ENCODE results near the gene ADGRE3.
A peak's percentile ranks its signal among the peaks of the same experiment; 100 is the strongest.
"Not testable (repeated sequence)": the region's sequence is repeated elsewhere in the genome, so short reads cannot be mapped to it uniquely, and the experiment has no call there.

ADGRE3 gene

DNA sequence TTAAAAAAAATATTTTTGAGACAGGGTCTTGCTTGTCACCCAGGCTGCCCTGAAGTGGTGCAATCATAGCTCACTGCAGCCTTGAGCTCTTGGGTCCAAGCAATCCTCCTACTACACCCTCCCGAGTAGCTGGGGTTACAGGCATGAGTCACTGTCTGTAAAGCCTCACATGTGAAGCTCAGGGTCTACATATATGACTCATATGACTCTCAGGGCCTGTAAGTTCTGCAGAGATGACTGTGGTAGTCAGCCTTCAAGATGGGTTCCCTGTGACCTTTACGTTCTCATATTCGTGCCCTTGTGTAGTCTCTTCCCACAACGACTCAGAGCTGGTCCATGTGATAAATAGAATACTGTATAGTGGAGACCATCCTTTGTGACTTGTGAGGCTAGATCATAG is 85.2 kb downstream of the ADGRE3 start:
- not testable (repeated sequence) for DNase-seq

DNA sequence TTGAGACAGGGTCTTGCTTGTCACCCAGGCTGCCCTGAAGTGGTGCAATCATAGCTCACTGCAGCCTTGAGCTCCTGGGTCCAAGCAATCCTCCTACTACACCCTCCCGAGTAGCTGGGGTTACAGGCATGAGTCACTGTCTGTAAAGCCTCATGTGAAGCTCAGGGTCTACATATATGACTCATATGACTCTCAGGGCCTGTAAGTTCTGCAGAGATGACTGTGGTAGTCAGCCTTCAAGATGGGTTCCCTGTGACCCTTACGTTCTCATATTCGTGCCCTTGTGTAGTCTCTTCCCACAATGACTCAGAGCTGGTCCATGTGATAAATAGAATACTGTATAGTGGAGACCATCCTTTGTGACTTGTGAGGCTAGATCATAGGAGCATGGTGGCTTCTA is 89.5 kb downstream of the ADGRE3 start:
- DNase-seq: not testable (repeated sequence)

DNA sequence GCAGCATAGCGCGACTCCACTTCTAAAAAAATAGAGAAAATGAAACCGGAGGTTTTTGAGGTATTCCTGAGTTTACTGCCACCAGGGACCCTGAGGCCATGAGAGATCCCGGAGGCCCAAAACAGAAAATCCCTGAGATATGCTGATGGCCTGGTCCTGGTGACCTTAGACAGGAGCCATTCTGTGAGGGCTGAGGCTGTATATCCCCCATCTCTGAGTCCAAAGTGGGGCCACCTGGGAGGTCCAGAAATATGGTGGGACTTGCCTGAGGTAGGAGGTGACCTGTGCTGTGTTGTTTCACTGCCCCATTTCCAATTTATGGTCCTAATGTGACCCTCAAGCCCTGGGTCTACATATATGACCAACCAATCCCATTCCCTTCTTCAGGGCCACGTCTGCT is 90.3 kb downstream of the ADGRE3 start:
- not testable (repeated sequence) for DNase-seq

DNA sequence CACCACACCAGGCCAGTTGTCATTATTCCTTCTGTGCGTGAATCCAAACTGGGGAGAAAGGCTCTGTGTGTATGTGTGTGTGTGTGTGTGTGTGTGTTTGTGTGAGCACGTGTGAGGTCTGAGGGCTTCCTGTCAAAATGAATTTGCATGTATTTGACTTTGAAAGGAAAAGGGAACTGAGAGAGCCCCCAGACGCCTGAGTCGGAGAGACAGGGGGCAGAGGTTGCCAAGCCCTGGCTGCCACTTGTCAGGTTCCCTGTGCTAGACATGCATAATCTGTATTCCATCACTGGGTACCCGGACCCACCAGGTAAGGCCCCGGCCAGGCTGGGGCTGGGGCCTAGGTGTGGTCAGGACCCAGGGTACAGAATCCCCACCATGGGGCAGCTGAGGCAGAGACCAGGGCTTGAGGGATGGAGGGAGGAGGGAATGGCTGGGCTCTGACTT is 91.7 kb downstream of the ADGRE3 start, which contains the start of gene CLEC17A:
Gene CLEC17A (plus strand): TSS at position 191 of the 447 bp plus-strand sequence. CDS start 77 bp downstream, at position 268.
- DNase-seq: no peak

DNA sequence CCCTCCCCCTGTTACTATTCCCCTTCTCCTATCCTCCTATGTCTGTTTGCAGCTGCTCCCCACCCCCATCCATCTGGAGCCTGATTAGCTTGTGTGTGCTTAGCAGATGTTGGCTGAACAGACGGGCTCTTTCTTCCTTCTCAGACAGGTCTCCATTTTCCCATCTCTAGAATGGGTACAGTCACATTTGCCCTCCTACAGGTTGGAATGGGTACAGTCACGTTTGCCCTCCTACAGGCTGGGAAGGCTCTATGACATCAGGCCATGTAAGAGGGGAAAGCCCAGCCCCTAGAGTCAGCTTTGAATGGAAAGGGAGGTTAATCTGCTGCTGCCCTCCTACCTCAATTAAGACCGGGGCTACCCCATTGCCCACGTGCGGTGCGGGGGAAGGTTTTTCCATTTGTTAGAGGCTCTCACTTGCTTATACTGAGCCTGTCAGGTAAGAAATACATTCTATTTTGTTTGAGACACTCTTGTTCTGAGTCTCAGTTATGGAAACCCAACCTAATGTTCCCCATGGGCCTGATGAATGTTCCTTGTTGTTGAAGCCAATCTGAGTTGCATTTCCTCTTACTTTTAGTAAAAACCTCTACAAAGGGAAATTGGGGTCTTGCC is 93.9 kb downstream of the ADGRE3 start:
- no peak for DNase-seq

DNA sequence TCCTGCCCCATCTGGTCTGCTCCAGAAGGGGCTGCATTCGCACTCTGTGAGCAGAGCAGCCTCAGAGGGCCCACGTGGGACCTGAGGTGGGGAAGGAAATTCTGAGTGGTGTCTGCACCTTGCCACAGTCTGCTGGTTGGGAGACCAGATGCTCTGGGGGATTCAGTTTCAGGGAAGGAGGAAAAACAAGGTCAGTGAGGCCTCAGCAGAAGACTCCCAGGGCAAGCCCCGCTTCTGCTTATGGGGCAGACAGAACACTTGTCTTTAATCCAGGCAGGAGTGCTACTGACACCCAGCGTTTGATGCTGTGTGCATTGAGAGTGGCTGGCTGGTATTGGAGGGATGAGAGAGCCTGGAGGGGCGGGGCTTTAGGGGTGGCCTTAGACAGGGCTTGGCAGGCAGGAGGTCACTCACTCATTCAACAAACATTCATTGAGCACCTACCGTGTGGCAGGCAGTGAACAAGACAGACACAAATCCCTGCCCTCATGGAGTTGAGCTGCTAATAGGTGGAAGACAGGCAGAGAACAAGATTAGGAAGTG is 96.7 kb downstream of the ADGRE3 start:
- no peak for DNase-seq

DNA sequence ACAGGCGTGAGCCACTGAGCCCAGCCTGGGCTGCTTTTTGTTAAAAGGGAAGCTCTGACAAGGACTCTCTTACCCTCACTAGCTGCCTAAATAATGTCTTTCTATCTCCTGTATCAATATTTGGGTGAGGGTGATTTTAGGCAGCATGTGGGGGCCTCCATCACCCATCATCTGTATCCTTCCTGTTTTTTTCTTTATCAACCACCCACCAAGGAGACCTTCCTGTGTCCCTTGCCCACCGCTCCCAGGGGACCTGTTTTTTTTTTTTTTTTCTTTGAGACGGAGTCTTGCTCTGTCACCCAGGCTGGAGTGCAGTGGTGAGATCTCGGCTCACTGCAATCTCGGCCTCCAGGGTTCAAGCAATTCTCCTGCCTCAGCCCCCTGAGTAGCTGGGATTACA is 97.4 kb downstream of the ADGRE3 start:
- DNase-seq: no peak

DNA sequence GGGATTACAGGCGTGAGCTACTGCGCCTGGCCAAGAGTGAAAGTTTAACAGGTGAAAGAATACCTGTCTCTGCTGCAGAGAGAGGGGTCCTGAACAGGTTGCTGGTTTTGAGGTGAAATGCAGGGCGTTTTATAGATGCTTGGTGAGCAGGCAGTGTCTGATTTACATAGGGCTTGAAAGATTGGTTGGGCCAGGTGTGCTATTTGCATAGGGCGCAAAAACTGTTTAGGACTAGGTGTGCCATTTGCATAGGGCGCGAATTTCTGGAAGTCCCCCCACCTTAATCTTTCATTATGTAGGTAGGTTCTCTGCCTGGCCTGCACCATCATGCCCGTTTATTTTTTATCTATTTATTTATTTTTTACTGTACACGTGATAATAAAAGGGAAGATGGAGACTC is 98.3 kb downstream of the ADGRE3 start:
- DNase-seq: no peak

DNA sequence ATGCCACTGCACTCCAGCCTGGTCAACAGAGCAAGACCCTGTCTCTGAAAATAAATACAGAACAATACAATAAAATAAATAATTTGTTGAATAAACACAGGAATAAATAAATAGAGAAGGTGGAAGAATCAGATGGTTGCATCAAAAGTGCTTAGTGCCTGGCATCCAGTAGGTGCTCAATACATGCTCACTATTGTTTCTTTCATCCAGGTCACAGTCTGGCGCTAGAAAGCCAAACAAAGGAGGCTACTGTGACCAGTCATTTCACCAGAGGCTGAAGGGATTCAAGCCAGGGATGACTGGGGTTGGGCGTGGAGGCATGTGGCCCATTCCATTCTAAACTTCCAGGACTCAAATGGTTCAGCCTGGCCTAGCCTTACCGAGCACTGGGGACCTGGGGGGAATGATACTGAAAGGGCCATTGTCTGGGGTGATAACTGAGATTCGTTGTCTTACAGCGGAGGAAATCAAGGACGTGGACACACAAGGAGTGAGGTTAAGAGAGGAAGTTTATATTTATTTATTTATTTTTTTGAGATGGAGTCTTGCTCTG is 99.1 kb downstream of the ADGRE3 start:
- DNase-seq: no peak

DNA sequence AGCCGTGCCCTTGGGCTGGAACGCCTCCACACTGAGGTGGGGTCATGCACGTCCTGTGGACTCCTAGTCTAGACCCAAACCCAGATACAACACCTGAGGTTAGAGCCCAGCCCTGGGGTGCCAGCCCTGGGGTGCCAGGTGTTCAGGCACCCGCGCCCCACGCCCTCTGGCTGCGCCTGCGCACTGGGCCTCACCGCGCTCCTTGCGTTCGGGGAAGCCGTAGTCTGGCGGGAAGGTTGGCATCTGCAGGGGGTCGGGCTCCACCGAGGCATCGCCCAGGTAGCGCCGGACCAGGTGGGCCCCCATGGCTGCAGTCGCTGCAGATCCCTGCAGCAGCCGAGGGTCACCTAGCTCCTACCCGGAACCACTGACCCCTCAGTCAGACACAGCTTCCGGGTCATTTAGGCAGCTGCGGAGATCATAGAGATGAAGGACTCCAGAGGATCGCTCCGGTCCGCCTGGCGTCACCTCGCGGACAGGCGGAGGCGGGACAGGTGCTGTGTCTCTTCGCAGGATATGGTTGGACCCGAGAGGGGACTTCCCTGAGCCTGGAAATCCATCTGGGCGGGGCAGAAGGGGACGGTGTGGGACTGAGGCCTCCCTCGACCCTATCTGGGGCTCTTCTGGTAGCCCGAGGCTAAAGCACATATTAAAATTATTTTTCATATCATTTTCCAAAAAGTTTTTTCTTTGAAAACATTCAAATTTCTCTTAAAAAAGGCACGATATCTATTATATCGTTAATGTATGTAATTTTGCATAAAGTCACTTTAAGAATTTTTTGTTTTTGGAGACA is 102.8 kb downstream of the ADGRE3 start, which contains the start of gene NDUFB7:
Gene NDUFB7 (minus strand): TSS at position 372 of the 796 bp plus-strand sequence. CDS start 66 bp downstream, at position 306.
- peak; percentile 95 for DNase-seq

DNA sequence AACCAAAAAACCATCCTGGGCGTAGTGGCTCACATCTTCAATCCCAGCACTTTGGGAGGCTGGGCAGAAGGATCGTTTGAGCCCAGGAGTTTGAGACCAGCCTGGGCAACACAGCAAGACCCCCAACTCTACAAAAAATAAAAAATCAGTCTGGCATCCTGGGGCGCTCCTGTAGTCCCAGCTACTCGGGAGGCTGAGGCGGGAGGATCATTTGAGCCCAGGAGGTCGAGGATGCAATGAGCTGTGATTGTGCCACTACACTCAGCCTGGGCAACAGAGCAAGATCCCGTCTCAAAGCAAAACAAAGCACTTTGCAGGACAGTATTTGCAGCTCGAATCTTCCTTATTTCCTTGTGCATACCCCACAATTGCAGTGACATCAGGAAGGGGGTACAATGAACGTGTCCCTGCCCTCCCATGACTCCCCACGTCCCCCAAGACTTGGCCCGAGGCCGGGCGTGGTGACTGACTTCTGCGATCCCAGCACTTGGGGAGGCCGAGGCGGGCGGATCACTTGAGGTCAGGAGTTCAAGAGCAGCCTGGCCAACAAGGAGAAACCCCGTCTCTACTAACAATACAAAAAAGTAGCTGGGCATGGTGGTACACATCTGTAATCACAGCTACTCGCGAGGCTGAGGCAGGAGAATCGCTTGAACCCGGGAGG is 103.6 kb downstream of the ADGRE3 start:
- no peak for DNase-seq
